ENCODE data around the gene BCAS2.

The BCAS2 gene

GRCh38 chr1:114554577-114554976 is 26.8 kb downstream of the BCAS2 start:
- DNase-seq = no peak

GRCh38 chr1:114552106-114552639 is 29.2 kb downstream of the BCAS2 start:
- DNase-seq = no peak

- DNase-seq = no peak
These were observed 30.0 kb downstream of the BCAS2 start for GRCh38 chr1:114551400-114551799.

- no peak for DNase-seq
These were observed 31.1 kb downstream of the BCAS2 start for GRCh38 chr1:114550336-114550735.

GRCh38 chr1:114549137-114549536 is 32.3 kb downstream of the BCAS2 start:
- DNase-seq = no peak

- no peak for DNase-seq
These were observed 34.3 kb downstream of the BCAS2 start for GRCh38 chr1:114547076-114547475.

- DNase-seq = no peak
These were observed 35.6 kb downstream of the BCAS2 start for GRCh38 chr1:114545796-114546195.

GRCh38 chr1:114545315-114545714 is 36.1 kb downstream of the BCAS2 start:
- DNase-seq = no peak

- DNase-seq = no peak
These were observed 40.6 kb downstream of the BCAS2 start for GRCh38 chr1:114540821-114541220.

GRCh38 chr1:114540272-114540671 is 41.1 kb downstream of the BCAS2 start:
- DNase-seq = no peak

- no peak for DNase-seq
These were observed 45.4 kb downstream of the BCAS2 start for GRCh38 chr1:114536043-114536442.

GRCh38 chr1:114535401-114535800 is 46.0 kb downstream of the BCAS2 start:
- no peak for DNase-seq

- DNase-seq = no peak
These were observed 50.3 kb downstream of the BCAS2 start for GRCh38 chr1:114531094-114531493.

- DNase-seq = no peak
These were observed 51.2 kb downstream of the BCAS2 start for GRCh38 chr1:114530224-114530623.

- DNase-seq = no peak
These were observed 56.5 kb downstream of the BCAS2 start for GRCh38 chr1:114524944-114525343.

GRCh38 chr1:114522264-114522575 is 59.2 kb downstream of the BCAS2 start:
- no peak for DNase-seq

GRCh38 chr1:114521396-114522263 is 59.8 kb downstream of the BCAS2 start:
- no peak for DNase-seq
